Endometrial microvascular endothelial cells (primary cell): ENCODE measurements around the gene DCDC2. TPM values are rescaled to one million over a fixed set of nuclear protein-coding genes. Genes with fewer than 3 reads are reported as not detected.
"Not testable (repeated sequence)": the region's sequence is repeated elsewhere in the genome, so short reads cannot be mapped to it uniquely, and the experiment has no call there.

ENCODE experiments used
- in situ Hi-C: cut with HindIII; loops from 2 replicates; pipeline ENCODE4 v1.10.0; 2017; ENCODE audit warnings: low sequenced_read_pairs, low pct_unique_long_range_greater_than_20kb; ENCODE audit errors: inconsistent ontology term
- total RNA-seq: library from RNA; depleted of rRNA; stranded (reverse); fragments of >200 nt; gene quantifications from one replicate; pipeline ENCODE4 v1.2.3, GENCODE V29; 2015; ENCODE audit errors: inconsistent ontology term

DCDC2 gene
- total RNA-seq, 1 donor from 2014 or later, result not detected

DNA sequence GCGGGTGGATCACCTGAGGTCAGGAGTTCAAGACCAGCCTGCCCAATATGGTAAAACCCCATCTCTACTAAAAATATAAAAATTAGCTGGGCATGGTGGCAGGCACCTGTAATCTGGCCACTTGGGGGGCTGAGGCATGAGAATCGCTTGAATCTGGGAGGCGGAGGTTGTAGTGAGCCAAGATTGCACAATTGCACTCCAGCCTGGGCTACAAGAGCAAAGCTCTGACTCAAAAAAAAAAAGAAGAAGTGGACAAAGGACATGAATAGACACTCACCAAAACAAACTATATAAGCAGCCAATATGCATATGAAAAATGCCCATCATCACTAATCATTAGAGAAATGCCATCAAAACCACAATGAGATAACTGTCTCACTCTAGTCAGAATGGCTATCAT lies 121.1 kb downstream of the DCDC2 start:
- in situ Hi-C loops, result not testable (repeated sequence)

DNA sequence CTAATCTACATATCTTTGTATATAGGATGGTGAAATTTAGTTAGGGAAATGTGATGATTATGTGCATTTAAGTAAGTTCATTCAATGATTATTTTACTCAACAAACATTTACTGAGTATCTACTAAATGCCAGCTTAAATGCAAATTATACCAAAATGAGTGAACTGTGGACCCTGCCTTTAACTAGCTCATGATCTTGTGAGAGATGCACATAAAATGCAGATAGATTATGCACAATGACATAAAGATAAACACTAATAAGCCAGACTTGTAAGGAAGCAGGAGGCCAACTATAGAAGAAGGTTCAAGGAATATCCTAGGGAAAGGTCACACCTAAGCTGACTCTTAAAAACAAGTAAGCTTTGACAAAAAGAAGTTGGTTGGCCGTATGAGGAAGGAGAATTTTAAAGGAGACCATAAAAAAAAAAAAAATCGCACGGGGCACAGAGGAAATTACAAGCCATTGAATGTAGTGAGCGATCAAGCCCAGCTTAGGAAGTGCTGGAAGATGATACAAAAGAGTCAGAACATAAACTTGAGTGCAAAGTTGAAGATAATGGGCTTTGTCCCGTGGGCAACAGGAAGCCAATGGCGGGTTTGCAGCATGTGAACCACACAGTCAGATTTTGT lies 123.9 kb downstream of the DCDC2 start:
- in situ Hi-C loops, result no loop called here

DNA sequence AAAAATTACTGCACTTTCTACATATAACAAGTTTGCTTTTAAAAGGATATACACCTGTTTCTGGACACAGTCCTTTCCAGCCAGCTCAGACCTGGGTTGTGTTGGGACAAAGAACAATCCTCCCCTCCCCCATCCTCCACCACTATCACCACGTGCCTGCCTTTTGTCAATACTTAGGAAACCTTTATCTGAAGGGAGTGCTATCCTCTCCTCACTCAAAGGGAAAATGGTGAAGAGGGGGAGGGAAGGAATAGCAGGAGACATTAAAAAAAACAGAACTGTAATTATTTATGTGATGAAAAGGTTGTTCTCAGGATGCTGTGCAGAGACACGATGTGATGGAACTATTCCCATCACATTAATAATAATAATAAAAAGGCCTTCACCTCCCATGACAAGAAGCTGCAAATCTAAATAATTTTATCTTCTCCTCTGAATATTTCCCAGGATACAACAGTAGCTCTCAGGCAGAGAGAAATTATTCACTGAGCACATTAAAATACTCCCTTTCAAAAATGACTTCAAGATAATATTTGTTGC lies 126.4 kb downstream of the DCDC2 start:
- in situ Hi-C loops, result no loop called here

DNA sequence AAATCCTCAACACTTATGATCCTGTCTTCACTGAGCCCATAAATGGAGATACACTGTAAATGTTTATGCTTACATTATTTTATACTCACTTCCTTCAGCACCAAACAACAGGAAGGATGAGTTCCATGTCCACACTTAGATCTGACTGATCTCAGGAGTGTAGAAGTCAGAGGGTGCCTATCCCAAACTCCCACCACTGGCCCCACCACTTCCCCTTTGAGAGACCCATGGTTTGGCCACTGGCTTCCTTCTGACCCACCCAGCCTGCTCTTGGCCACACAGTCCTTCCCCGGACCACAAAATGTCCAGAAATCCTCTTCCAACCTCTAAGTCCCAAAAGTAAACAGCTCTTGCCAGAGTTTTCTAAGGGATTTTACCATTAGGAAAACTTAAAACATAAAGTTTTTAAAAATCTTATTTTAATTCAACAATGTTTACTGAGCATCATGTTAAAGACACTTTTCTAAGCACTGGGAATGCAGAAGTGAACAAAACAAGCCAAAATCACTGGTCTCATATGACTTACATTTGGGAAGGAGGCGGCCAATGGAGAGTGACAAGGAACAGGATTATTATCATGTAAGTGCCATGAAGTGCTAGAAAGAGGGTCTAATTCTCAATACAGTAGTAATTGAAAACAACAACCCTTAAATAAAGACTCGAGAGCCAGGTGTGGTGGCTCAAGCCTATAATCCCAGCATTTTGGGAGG lies 128.0 kb downstream of the DCDC2 start:
- in situ Hi-C loops, result no loop called here

DNA sequence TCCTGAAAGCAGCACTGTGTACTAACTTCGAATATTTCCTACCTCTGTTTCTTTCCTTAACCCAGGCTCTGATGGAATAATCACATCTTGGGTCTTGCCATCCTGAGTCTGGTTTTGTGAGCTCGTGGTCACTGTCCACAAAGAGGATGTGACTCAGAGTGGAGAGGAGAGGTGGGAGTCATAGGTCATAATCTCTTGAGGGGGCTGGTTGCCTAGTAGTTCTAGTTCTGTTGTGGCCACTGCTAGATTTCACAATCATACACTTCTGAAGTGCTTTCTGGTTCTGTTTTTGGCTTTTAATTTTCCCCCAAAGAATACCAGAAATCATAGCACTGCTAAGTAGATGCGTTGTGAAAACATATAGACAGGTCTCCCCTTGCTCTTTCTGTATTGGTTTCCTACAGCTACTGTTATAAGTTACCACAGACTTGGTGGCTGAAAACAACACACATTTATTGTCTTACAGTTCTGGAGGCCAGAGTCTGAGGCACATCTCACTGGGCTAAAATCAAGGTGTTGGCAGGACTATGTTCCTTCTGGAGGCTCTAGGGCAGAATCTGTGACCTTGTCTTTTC lies 129.1 kb downstream of the DCDC2 start:
- in situ Hi-C loops, result no loop called here

DNA sequence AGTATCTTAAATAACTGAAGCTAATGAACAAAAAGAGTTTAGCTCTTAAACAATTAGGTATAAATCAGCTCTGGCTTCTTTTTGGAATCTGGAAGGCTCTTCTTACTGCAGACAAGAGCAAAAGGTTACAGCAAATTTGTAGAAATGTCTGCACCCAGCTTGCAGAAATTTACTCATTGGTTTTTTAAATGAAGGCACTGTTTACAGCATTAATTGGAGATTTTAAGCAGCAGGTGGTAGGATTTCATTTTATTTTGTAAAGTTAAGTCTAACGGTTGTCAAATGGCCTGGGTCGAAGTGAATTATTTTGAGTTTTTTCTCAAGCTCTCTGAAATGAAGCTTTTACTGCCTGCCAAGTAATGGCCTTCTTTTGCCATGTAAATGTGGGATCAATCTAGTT lies 129.7 kb downstream of the DCDC2 start:
- in situ Hi-C loops, result no loop called here

DNA sequence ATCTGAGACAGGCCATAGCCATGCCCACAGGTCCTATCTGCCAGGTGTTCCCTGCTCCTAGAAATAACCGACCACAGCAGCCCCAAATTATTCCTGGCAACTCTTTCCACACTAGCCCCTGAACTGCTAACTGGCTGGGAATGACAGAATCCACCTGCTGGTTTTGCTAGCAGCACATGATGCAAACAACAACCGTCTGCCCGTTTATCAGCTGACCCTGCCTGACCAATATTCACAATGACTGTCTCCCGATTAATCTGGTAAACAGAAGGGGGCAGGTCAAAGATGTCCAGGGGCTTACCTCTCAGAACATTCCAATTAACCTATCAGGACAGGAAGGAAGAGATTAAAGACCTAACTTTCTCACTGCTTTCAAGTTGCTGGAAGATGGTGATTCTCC lies 130.3 kb downstream of the DCDC2 start:
- in situ Hi-C loops, result no loop called here

DNA sequence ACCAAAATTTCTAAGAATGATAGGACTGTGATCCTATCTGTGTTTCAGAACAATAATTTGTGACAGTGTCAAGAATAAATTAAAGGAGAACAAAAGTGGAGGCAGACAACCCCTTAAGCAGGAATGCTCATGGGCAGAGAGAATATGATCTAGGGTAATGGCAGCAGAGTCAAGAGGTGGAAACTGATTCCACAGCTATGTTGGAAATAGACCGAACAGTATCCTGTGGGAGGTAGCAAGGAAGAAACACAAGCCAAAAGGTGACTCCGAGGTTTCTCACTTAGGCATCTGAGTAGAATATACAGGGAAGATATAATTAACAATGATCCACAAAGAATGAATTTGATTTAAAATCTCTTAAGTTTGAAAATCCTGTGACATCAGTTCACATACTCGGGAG lies 131.3 kb downstream of the DCDC2 start:
- in situ Hi-C loops, result no loop called here

DNA sequence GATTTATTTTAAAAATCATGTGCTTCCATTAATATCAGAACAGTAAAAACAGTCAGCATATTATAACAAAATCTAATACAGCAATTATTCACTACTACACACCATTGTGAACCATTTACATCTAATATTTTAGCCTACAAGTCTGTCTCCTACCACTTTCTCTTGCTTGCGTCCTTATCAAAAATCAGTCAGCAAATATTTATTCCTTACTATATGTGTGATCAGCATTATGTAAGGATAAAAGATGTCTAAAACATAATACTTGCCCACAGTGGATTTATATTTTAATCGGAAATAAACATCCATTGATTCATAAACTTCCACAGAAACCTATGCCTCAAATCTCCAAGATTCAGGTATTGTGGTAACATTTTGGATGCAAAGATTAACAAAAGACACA lies 132.0 kb downstream of the DCDC2 start:
- in situ Hi-C loops, result no loop called here

DNA sequence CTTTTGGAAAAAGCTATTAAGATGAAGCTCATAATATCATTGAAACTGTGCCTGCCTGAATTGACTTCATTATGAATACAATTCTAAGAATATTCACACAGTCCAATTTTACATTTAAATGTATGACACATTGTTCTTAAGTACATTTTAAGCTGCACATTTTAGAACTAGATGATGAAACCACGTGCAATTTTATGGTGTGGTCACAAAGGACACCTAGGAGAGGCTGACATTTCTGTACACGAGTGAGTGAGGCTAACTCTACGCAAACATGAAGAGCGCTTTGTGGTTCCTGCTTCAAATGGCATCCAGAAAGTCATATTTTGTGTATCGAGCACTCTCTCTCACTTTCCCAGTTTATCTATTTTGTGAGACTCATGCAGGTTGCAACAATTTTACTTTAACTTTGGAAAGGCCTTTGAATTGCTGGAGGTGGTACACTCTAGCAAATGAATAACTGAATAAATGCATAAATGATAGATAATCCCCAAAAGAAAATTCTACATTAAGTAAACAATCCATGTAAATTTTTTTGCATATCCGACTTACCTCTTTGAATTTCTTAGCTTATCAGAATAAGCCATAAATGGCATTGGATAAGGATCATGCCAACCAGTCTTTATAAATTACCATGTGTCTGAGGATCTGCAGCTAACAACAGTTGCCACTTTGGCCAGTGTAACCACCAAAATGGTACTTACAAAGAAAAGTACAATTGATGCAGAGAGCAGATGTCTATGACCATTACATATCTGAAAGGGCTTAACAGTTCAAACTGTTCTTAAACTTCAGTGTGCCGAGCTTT lies 134.5 kb downstream of the DCDC2 start:
- in situ Hi-C loops, result no loop called here

DNA sequence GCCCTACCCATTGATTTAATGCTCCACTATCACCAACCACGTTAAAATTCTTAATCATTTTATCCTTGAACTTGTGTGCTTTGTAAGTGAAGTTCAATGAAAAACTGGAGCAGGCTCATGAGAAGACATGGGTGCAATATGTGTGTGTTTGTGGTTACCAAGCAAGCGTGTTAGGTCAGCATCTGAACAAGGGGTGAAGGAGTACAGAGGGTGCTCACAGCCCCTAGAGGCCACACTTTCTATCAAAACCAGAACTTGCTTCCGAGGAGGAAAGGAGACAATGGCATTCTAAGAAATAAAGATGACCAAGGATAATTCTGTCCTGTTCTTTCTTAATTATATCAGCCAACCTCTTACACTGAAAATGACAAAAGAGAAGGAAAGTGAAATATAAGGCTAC lies 138.2 kb downstream of the DCDC2 start:
- in situ Hi-C loops, result no loop called here

DNA sequence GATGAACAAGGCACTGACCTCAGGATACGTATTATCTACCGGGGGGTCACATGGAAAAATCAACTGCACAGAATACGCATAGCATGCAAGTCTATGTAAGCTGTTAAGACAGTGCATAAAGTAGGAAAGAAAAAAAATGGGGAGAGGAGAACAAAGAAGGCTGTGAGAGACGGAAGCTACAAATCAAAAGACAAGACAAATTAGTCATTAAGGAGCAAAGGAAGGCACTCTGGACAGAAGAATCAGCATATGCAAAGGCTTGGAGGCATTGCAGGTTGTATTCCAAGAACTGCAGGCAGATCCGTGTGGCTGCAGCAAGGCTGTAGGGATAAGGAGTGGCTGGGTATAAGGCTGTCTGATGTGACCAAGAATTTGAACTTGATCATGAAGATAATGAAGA lies 142.9 kb downstream of the DCDC2 start:
- in situ Hi-C loops, result no loop called here

DNA sequence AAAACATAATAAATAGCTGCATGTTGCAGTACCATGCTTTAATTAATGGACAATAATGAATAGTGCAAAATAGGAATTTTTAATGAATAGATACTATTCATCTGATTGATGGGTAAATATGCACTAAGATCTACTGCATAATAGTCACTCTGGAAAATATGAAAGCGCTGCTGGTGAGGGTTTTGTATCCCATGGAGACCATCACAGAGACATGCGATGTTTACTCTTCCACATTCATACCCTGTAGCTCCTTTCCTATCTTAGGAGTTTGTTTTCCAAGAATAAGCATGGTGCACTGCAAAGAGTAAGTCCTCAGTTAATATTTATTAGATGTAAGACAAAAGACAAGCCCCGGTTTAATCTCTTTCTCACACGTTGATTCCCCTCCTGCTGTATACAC lies 150.4 kb downstream of the DCDC2 start:
- in situ Hi-C loops, result no loop called here

DNA sequence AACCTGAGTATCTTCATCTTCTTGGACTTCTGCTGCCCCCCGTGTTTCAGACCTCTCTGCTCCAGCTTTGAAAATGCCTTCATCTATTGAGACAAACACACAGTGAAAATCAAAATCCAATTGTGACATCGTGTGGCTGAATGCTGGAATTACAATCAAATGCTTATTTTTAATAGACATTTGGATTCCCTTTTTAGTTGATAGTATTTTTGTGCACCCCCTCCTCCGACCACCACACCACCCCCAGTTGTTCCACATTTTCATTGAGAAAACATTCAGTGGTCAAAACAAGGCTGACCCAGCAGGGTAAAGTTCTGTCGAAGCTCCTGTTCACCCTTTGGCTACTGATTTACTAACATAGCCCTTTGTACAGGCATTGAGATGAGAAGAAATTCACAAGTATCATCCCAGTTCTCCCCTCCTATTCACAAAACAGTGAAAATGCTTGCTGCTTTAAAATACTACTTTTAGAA lies 152.8 kb downstream of the DCDC2 start:
- in situ Hi-C loops, result no loop called here

DNA sequence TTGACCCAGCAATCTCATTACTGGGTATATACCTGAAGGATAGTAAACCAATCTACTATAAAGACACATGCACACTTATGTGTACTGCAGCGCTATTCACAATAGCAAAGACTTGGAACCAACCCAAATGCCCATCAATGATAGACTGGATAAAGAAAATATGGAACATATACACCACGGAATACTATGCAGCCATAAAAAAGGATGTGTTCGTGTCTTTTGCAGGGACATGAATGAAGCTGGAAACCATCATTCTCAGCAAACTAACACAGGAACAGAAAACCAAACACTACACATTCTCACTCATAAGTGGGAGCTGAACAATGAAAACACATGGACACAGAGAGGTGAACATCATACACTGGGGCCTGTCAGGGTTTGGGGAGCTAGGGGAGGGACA lies 153.7 kb downstream of the DCDC2 start:
- in situ Hi-C loops, result not testable (repeated sequence)

DNA sequence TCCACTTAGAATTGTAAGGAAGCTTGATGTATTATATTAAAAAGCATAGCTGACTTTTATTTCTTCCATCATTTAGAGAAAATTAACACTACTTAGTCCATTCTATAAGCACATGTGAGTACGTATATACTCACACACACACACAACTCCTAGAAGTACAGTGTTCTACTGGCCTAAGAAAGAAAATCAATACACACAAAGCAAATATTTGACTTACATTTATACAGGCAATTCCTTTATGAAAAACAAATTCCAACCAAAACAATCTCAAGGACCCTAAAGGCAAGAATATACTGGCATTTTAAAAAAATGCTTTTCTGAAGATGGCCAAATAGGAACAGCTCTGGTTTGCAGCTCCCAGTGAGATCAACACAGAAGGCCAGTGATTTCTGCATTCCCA lies 160.0 kb downstream of the DCDC2 start:
- in situ Hi-C loops, result no loop called here

DNA sequence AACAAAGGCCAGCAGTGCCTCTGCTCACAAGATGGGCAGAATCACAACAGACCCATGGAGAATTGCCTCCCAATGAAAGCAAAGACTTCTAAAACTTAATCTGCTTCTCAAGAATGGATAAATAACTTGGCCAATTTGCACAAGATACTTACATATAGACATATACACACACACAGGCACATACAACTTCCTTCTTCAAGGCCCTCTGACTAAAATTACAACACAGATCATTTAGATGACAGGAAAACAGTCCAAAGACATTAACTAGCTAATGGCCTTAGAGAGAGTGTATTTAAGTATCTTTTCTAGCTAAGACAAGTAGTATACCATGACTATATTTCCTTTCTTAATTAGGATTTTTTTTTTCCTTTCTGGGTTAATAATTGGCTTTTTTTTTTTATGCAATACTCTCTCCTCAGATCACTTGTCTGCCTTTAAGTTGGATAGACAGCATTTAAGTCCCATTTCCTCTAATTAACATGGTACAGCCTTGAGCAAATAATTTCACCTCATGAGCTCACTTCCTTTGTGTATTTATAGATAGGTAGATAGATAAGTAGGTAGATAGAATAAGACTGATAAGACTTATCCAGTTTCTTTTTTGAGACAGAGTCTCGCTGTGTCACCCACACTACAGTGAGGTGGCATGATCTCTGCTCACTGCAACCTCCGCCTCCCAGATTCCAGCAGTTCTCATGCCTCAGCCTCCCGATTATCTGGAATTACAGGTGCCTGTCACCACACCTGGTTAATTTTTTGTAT lies 161.8 kb downstream of the DCDC2 start:
- in situ Hi-C loops, result no loop called here

DNA sequence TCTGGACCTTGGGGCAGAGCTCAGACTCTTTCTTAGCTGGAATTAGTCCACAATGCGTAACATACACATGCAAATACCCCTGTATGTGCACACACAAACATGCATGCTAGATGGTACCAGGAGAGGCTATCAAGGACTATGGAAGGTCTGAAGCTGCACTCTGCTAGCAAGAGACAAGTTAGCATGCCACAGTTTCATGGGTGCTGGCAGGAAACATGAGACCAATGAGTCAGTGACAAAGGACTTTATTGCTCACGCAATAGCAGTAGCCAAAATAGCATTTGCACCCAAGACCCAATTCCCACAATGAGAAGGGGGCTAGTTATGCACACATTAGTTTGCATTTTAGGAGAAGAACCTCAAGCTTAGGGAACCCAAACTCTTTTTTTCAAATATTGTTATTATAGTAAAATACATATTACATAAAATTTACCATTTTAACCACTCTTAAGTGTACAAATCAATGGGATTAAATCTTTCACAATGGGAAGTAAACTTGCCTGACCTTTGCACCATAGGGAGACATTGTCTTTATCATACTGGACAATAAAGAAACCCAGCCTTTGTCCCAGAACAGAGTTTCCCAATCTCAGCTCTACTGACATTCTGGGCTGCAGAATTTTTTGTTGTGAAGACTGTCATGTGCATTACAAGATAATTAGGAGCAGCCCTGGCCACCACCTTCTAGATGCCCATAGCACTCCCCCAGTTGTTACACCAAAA lies 162.7 kb downstream of the DCDC2 start:
- in situ Hi-C loops, result no loop called here
